Lower lobe of right lung (tissue), 2 donors: ENCODE results near the gene CHCHD6. TPM values are rescaled to one million over a fixed set of nuclear protein-coding genes. Genes with fewer than 3 reads are reported as not detected.

Experiments
- ATAC-seq, 2 donors: fragments of 200-7000 bp; cut with Tn5 transposase; one replicate each; pipeline ENCODE4 v1.9.1; 2020 to 2022; ENCODE audit warnings: mild to moderate bottlenecking in 2 of 2, moderate library complexity in 2 of 2
- DNase-seq: peaks from one replicate; pipeline ENCODE4 v3.0.0-alpha.2; 2020
- H3K27ac ChIP-seq: fragments of 200-600 bp; one replicate; pipeline ENCODE4 v1.8.0; 2022
- H3K27me3 ChIP-seq: fragments of 200-600 bp; one replicate; pipeline ENCODE4 v1.8.0; 2022; ENCODE audit warnings: low read depth
- H3K36me3 ChIP-seq: fragments of 200-600 bp; one replicate; pipeline ENCODE4 v1.8.0; 2022; ENCODE audit warnings: mild to moderate bottlenecking
- H3K4me1 ChIP-seq: fragments of 200-600 bp; one replicate; pipeline ENCODE4 v1.8.0; 2022
- H3K4me3 ChIP-seq: fragments of 200-600 bp; one replicate; pipeline ENCODE4 v1.8.0; 2022; ENCODE audit warnings: mild to moderate bottlenecking
- H3K9me3 ChIP-seq: fragments of 200-600 bp; one replicate; pipeline ENCODE4 v1.8.0; 2022
- CTCF ChIP-seq: fragments of 200-600 bp; IDR thresholded peaks from one replicate; pipeline ENCODE4 v1.8.0; 2022; ENCODE audit warnings: antibody characterized with exemption, mild to moderate bottlenecking
- intact Hi-C: fragments of 100-400 bp; cut with DNase I; formaldehyde crosslinking; loops from one replicate; pipeline ENCODE4 v1.11.0; 2022
- total RNA-seq: library from RNA; stranded (reverse); fragmentation: NEBNext Ultra II Directional; extraction: Animal tissue kit (Norgen Biotek cat#: 25700); gene quantifications from one replicate; pipeline ENCODE4 v1.2.1, GENCODE V29; 2021
- donor health status: DM: no; HTN: yes; CAD: no; lungs with severe emphysema.

The CHCHD6 gene
- total RNA-seq, 1 donor from 2014 or later, result 12.2 TPM

GRCh38 chr3:126667631-126668449 is 36.2 kb upstream of the CHCHD6 start:
- ATAC-seq, result no peak
- no peaks in the 10 kb centered on the region for H3K36me3 ChIP-seq
- H3K4me3 ChIP-seq, result no peak overlapping the region
- H3K9me3 ChIP-seq, result no peaks in the 10 kb centered on the region
- no peak overlapping the region for H3K27ac ChIP-seq
- no peak for TF ChIP-seq CTCF
- no peak for DNase-seq
- intact Hi-C loops, result no loop called here
- H3K27me3 ChIP-seq, result peaks cover 4% of the 10 kb centered on the region
- no peaks in the 10 kb centered on the region for H3K4me1 ChIP-seq

DNA sequence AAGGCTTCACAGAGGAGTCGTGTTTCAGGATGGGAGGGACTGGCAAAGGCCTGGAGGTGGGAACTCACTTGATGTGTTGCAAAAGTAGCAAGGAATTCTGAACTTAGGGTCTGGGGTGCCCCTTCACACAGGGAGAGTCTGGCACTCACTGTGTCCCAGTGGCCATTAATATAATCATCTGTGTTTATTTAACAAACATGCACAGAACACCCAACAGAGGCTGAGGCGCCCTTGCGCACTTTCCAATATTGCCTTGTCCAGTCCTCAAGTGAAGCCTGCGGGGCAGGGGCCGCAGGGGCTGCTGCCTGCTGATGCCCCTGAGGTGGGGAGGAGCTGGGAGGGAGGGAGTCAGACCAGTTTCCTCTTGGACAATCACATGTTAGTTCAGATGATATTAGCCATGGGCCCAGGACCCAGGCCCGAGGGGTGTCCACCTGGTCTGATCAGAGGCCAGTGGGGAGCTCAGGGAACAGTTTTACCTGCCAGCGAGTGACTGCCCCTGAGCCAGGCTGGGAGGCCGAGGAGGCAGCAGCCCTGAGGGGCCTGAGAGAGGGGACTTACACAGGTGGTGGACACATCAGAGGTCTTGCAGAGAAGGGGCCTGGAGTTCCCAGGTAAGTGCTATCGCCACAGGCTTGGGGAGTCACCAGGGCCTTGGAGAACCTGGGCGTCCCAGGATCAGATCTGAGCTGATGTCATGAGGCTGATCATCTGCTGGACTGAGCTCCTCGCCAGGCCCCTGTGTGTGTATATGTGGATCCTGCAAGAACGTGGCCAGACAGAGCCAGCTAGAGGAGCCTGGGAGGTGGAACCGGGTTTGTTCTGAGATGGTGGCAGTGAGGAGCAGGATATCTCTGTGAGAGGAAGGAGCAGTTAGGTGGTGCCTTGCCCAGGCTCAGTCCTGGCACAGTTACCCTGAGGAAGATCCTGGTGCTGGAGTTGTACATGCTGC is 35.3 kb upstream of the CHCHD6 start:
- Histone ChIP-seq H3K27me3 (no peaks in the 10 kb centered on the region), H3K4me3 (no peak overlapping the region), H3K4me1 (no peaks in the 10 kb centered on the region), H3K27ac (no peak overlapping the region), H3K36me3 (no peaks in the 10 kb centered on the region), H3K9me3 (no peaks in the 10 kb centered on the region)
- ATAC-seq (no peak), DNase-seq (no peak)
- intact Hi-C loops, result no loop called here
- TF ChIP-seq CTCF, result no peak

DNA sequence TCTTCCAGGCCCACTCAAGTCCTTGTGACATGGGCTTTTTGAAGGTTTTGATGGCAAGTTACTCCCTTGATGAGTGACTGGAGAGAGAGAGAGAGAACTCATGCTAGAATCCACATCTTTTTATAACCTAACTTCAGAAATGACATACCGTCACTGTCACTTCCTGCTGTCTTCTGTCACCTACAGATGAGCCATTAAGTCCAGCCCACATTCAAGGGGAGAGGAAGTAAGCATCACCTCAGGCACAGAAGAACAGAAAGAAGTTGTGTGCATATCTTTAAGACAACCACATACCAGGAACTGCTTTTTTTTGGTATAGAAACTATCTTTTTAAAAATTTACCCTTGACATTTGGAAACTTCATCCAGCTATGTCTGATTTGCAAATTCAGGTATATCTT is 32.5 kb upstream of the CHCHD6 start:
- Histone ChIP-seq H3K4me1 (no peaks in the 10 kb centered on the region), H3K9me3 (peaks cover 8% of the 10 kb centered on the region), H3K36me3 (no peaks in the 10 kb centered on the region), H3K4me3 (no peak overlapping the region), H3K27me3 (no peaks in the 10 kb centered on the region), H3K27ac (no peak overlapping the region)
- TF ChIP-seq CTCF, result no peak
- intact Hi-C loops, result no loop called here
- ATAC-seq (no peak), DNase-seq (no peak)

GRCh38 chr3:126672340-126672739 is 31.7 kb upstream of the CHCHD6 start:
- ATAC-seq, result no peak
- no peak overlapping the region for H3K4me3 ChIP-seq
- H3K9me3 ChIP-seq, result peaks cover 8% of the 10 kb centered on the region
- intact Hi-C loops, result no loop called here
- no peak for TF ChIP-seq CTCF
- H3K27me3 ChIP-seq, result no peaks in the 10 kb centered on the region
- no peak overlapping the region for H3K27ac ChIP-seq
- no peaks in the 10 kb centered on the region for H3K36me3 ChIP-seq
- no peak for DNase-seq
- H3K4me1 ChIP-seq, result no peaks in the 10 kb centered on the region

DNA sequence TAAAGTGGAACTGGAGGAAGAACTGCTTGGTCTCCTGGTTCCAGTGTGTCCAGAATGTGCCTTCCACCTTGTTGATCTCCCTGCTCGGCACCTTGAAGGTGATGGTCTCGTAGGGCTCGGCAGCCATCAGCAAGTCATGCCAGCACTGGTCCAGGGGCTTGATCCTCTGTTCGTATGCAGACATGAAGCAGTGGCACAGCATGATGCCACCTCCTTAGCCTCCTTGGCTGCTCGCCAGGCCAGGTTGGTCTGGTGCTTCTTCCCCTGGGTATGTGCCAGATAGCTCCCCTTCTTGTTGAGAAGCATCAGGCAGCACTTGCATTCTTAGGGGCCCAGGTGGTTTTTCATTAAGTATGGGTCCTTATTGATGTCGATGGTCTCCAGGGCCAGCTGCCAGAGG is 31.3 kb upstream of the CHCHD6 start:
- ATAC-seq (no peak), DNase-seq (no peak)
- Histone ChIP-seq H3K36me3 (no peaks in the 10 kb centered on the region), H3K4me1 (no peaks in the 10 kb centered on the region), H3K27me3 (no peaks in the 10 kb centered on the region), H3K9me3 (peaks cover 8% of the 10 kb centered on the region), H3K4me3 (no peak overlapping the region), H3K27ac (no peak overlapping the region)
- no peak for TF ChIP-seq CTCF
- intact Hi-C loops, result no loop called here
